Measurements from ENCODE around the gene EAF2. TPM values are rescaled to one million over a fixed set of nuclear protein-coding genes. Genes with fewer than 3 reads are reported as not detected.

EAF2 gene
- total and polyA plus RNA-seq, 4 donors, result 1.5 to 6.6 (median 5.3) TPM

- DNase-seq (ENCODE audit: low spot score), result no peak
- H3K4me3 ChIP-seq (ENCODE audit: low read depth in 1 of 3, low read length in 3 of 3), result no peak overlapping the region
- WGBS, result 7% methylated on average over 1 of the region's 1 CpG
- no peaks in the 10 kb centered on the region for H3K9me3 ChIP-seq (ENCODE audit: control insufficient read depth in 4 of 4, low read length in 3 of 4)
- peaks cover 2 to 7% (median 3%) of the 10 kb centered on the region in 4 donors for H3K36me3 ChIP-seq (ENCODE audit: control insufficient read depth in 4 of 4, insufficient read depth in 3 of 4, low read depth in 1 of 4, low read length in 3 of 4)
- no peak for TF ChIP-seq ZBTB33 (IDR thresholded peaks at IDR 0.05)
- TF ChIP-seq NR2F2 (IDR thresholded peaks at IDR 0.05), result no peak
- TF ChIP-seq TAF1 (conservative IDR thresholded peaks at IDR 0.05), result no peak
- TF ChIP-seq FOXA1 (IDR thresholded peaks at IDR 0.05), result no peak
- no peak for TF ChIP-seq EGR1 (IDR thresholded peaks at IDR 0.05; ENCODE audit: low read depth in 2 of 2)
- TF ChIP-seq SP1 (IDR thresholded peaks at IDR 0.05), result no peak
- TF ChIP-seq REST (IDR thresholded peaks at IDR 0.05), result no peak
- TF ChIP-seq RXRA (IDR thresholded peaks at IDR 0.05), result no peak
- TF ChIP-seq GABPA (IDR thresholded peaks at IDR 0.05 in 1 of 2, conservative IDR thresholded peaks at IDR 0.05 in 1 of 2), result no peak
- TF ChIP-seq ATF3 (IDR thresholded peaks at IDR 0.05), result no peak
- H3K27me3 ChIP-seq (ENCODE audit: control insufficient read depth in 4 of 4, insufficient read depth in 4 of 4, low read length in 3 of 4), result no peaks in the 10 kb centered on the region
- no peak overlapping the region for H3K9ac ChIP-seq (ENCODE audit: low read depth in 1 of 2, low read length in 2 of 2)
- peaks cover 0 to 3% (median 0%) of the 10 kb centered on the region in 4 donors for H3K4me1 ChIP-seq (ENCODE audit: control insufficient read depth in 4 of 4, insufficient read depth in 4 of 4, low read length in 3 of 4)
- no peak overlapping the region for H3K27ac ChIP-seq (ENCODE audit: low read depth in 1 of 2, low read length in 2 of 2)
Measured at GRCh38 chr3:121809249-121809648, 25.8 kb upstream of the EAF2 start.

GRCh38 chr3:121817753-121818152 lies 17.3 kb upstream of the EAF2 start:
- no peaks in the 10 kb centered on the region for H3K27me3 ChIP-seq (ENCODE audit: control insufficient read depth in 4 of 4, insufficient read depth in 4 of 4, low read length in 3 of 4)
- no peak for TF ChIP-seq TAF1 (conservative IDR thresholded peaks at IDR 0.05)
- no peak for TF ChIP-seq MAX (IDR thresholded peaks at IDR 0.05)
- TF ChIP-seq RXRA (IDR thresholded peaks at IDR 0.05), result no peak
- no peak for TF ChIP-seq SP1 (IDR thresholded peaks at IDR 0.05)
- no peak for TF ChIP-seq GABPA (IDR thresholded peaks at IDR 0.05 in 1 of 2, conservative IDR thresholded peaks at IDR 0.05 in 1 of 2)
- no peak for TF ChIP-seq CTCF (IDR thresholded peaks at IDR 0.05; ENCODE audit: low read depth, low read length, missing input control)
- TF ChIP-seq NR2F2 (IDR thresholded peaks at IDR 0.05), result no peak
- no peak for TF ChIP-seq YY1 (IDR thresholded peaks at IDR 0.05)
- H3K27ac ChIP-seq (ENCODE audit: low read depth in 1 of 2, low read length in 2 of 2), result no peak overlapping the region
- H3K4me1 ChIP-seq (ENCODE audit: control insufficient read depth in 4 of 4, insufficient read depth in 4 of 4, low read length in 3 of 4), result no peaks in the 10 kb centered on the region
- peaks cover 0 to 24% (median 17%) of the 10 kb centered on the region in 4 donors for H3K36me3 ChIP-seq (ENCODE audit: control insufficient read depth in 4 of 4, insufficient read depth in 3 of 4, low read depth in 1 of 4, low read length in 3 of 4)
- no peaks in the 10 kb centered on the region for H3K9me3 ChIP-seq (ENCODE audit: control insufficient read depth in 4 of 4, low read length in 3 of 4)
- no peak overlapping the region for H3K4me3 ChIP-seq (ENCODE audit: low read depth in 1 of 3, low read length in 3 of 3)
- H3K9ac ChIP-seq (ENCODE audit: low read depth in 1 of 2, low read length in 2 of 2), result no peak overlapping the region
- no peak for DNase-seq (ENCODE audit: low spot score)
